Measurements from ENCODE around the gene ZFAND3.

DNA sequence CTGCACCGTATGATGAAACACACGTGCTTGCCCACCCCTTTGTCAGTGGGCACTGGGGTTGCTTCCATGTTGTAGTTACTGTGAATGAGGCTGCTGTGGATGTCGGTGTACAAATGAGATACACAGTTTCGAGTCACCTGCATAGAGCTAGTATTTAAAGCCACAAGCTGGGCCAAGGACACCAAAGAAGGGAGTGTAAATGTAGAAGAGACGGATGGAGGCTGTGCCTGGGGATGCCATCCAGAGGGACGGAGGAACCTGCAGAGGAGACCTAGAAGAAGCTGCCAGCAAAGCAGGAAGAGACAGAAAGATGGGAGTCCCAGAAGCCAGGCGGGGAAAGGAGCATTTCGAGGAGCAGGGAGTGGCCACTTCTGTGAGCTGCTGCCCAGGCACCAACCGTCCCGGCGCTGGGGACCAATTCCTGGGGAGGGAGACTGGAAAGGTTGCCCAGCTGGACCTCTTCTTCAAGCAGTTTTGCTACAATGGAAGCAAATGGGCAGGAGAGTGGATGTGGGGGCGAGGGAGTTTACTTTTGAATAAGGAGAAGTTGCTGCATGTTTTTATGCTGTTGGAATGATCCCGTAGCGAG, 339.3 kb downstream of the ZFAND3 start:
- TF ChIP-seq CTCF (IDR thresholded peaks at IDR 0.05; ENCODE audit: poor library complexity) (no peak), EZH2 (IDR thresholded peaks at IDR 0.05; ENCODE audit: borderline replicate concordance) (no peak)

All from hepatocyte (in vitro differentiated cells).